ENCODE data around the gene SGCG.

Gene SGCG

DNA sequence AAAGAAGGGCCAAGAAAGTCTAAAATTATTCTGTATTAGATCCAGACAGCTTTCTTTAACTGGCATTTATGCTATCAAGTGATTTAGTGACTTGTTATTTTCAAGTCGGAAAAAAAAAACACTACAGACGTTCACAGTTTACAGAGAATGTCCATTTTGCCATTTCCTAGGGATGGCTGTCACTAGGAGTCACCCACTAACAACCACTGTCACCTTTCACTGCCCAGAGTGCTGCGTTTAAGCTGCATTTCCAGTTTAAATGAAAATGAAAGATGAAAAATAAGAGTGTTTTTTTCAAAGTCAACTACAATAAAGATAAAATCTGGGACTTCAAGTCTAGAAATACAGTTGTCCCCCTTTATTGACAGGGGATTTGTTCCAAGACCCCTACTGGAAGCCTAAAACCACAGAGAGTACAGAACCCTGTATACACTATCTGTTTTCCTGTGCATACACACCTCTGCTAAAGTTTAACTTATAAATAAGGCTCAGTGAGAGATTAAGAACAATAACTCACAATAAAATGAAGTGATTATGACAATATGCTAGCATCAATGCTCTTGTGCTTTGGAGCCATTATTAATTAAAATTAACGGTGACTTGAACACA is 140.3 kb downstream of the SGCG start:
- Histone ChIP-seq H3F3A (ENCODE audit: low read depth) (no peaks in the 10 kb centered on the region), H3K9me2 (replicated peaks; ENCODE audit: low read depth, low read length) (no peaks in the 10 kb centered on the region), H4K20me1 (ENCODE audit: insufficient read depth, low read length, poor library complexity, severe bottlenecking) (no peaks in the 10 kb centered on the region), H3K27me3 (ENCODE audit: insufficient read depth, low read length, poor library complexity, severe bottlenecking) (no peaks in the 10 kb centered on the region), H3K4me1 (ENCODE audit: insufficient read depth, low read length, poor library complexity, severe bottlenecking) (no peaks in the 10 kb centered on the region), H3K4me3 (ENCODE audit: low read length, poor library complexity, severe bottlenecking) (no peak overlapping the region), H3K9me3 (ENCODE audit: insufficient read depth, low read depth, low read length) (no peaks in the 10 kb centered on the region), H3K9ac (ENCODE audit: low read depth, low read length, poor library complexity, severe bottlenecking) (no peak overlapping the region), H3K79me2 (ENCODE audit: insufficient read depth, low read length) (no peaks in the 10 kb centered on the region), H3K36me3 (ENCODE audit: insufficient read depth, low read length) (no peaks in the 10 kb centered on the region), H3K4me2 (ENCODE audit: low read depth, low read length, poor library complexity, severe bottlenecking) (no peak overlapping the region), H2AFZ (ENCODE audit: low read length) (no peak overlapping the region)
- no peak for TF ChIP-seq EZH2phosphoT487 (IDR thresholded peaks at IDR 0.05; ENCODE audit: borderline replicate concordance)
- TF ChIP-seq, protein P1, sequence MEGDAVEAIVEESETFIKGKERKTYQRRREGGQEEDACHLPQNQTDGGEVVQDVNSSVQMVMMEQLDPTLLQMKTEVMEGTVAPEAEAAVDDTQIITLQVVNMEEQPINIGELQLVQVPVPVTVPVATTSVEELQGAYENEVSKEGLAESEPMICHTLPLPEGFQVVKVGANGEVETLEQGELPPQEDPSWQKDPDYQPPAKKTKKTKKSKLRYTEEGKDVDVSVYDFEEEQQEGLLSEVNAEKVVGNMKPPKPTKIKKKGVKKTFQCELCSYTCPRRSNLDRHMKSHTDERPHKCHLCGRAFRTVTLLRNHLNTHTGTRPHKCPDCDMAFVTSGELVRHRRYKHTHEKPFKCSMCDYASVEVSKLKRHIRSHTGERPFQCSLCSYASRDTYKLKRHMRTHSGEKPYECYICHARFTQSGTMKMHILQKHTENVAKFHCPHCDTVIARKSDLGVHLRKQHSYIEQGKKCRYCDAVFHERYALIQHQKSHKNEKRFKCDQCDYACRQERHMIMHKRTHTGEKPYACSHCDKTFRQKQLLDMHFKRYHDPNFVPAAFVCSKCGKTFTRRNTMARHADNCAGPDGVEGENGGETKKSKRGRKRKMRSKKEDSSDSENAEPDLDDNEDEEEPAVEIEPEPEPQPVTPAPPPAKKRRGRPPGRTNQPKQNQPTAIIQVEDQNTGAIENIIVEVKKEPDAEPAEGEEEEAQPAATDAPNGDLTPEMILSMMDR (conservative IDR thresholded peaks at IDR 0.05; ENCODE audit: low read length) = no peak

DNA sequence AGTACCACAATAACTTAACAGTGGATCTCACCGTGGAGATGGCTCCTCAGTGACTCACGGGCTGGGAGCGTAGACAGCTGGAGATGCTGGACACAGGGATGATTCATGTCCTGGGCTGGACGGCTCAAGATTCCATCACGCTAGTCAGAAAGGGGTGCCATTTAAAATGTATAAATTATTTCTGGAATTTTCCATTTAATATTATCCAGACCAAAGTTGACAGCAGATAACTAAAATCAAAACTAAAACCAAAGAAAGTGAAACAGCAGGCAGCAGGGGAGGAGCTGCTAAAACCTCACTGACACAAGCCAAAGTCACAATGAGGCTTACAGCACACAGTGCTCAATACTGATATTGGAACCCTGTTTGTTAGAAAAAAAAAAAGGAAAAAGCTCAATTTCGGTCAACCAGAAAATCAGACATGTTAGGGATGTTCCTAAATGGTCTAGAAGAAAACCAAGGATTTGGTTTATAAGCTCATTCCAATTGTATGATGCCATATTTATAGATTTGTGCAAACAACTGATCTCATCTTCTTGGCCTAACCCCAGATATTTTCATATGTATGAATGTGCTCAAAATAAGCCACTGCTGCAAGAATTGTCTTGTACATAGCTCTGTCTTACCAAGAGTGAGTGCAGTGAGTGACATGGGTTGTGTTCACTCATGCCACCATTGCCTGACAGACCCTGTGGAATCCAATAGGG is 140.9 kb downstream of the SGCG start:
- Histone ChIP-seq H3K9me2 (replicated peaks; ENCODE audit: low read depth, low read length) (no peaks in the 10 kb centered on the region), H3K4me3 (ENCODE audit: low read length, poor library complexity, severe bottlenecking) (no peak overlapping the region), H3K27me3 (ENCODE audit: insufficient read depth, low read length, poor library complexity, severe bottlenecking) (no peaks in the 10 kb centered on the region), H3F3A (ENCODE audit: low read depth) (no peaks in the 10 kb centered on the region), H3K9ac (ENCODE audit: low read depth, low read length, poor library complexity, severe bottlenecking) (no peak overlapping the region), H2AFZ (ENCODE audit: low read length) (no peak overlapping the region), H3K79me2 (ENCODE audit: insufficient read depth, low read length) (no peaks in the 10 kb centered on the region), H3K4me2 (ENCODE audit: low read depth, low read length, poor library complexity, severe bottlenecking) (no peak overlapping the region), H3K36me3 (ENCODE audit: insufficient read depth, low read length) (no peaks in the 10 kb centered on the region), H3K9me3 (ENCODE audit: insufficient read depth, low read depth, low read length) (no peaks in the 10 kb centered on the region), H4K20me1 (ENCODE audit: insufficient read depth, low read length, poor library complexity, severe bottlenecking) (no peaks in the 10 kb centered on the region), H3K4me1 (ENCODE audit: insufficient read depth, low read length, poor library complexity, severe bottlenecking) (no peaks in the 10 kb centered on the region)
- TF ChIP-seq, protein P1 (conservative IDR thresholded peaks at IDR 0.05; ENCODE audit: low read length) = no peak
- TF ChIP-seq EZH2phosphoT487 (IDR thresholded peaks at IDR 0.05; ENCODE audit: borderline replicate concordance) = no peak

DNA sequence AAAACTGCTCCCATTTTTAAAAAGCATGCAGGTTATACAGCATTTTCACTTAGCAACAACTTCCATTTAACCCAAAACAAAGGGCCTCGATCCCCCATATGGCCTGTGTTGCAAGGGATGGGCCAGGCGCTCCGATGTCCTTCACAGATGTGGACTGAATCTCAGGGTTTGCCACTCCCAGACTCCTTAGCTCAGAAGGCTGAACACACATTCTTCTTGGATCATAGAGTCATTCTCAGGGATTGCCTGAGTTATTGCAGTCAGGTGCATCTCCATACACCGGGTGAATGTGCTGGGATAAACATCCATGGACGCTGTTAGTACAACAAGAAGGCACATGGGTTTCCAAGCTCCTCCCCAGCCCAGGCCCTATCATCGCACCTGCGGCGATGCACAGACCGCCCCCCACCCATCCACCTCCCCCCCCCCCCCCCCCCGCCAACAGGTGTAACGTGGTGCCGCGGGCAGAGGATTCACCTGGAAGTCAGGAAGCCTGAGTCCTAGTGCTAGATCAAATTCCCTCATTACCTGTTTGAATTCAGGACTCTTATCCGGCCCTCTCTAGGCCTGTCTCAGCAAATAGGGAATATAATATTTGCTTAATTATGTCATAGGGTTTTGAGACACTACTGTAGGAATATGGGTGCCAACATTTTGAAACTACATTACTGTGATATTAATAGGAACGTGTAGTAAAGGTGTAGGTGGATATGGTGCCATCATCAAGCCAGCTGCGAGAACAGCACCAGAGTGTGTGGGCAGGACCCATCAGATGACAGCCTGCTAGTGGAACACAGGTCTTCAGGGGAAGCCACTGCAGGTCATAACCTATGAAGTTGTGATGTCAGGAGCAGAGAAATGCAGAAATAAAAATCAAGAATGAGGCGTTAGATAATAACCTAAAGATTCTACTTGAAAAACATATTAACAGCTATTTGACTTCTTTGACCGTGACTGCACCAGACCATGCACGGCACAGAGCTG is 141.9 kb downstream of the SGCG start:
- Histone ChIP-seq H3K4me1 (ENCODE audit: insufficient read depth, low read length, poor library complexity, severe bottlenecking) (no peaks in the 10 kb centered on the region), H3F3A (ENCODE audit: low read depth) (no peaks in the 10 kb centered on the region), H2AFZ (ENCODE audit: low read length) (no peak overlapping the region), H3K9ac (ENCODE audit: low read depth, low read length, poor library complexity, severe bottlenecking) (no peak overlapping the region), H3K4me3 (ENCODE audit: low read length, poor library complexity, severe bottlenecking) (no peak overlapping the region), H3K4me2 (ENCODE audit: low read depth, low read length, poor library complexity, severe bottlenecking) (no peak overlapping the region), H3K36me3 (ENCODE audit: insufficient read depth, low read length) (no peaks in the 10 kb centered on the region), H3K79me2 (ENCODE audit: insufficient read depth, low read length) (no peaks in the 10 kb centered on the region), H3K9me2 (replicated peaks; ENCODE audit: low read depth, low read length) (no peaks in the 10 kb centered on the region), H4K20me1 (ENCODE audit: insufficient read depth, low read length, poor library complexity, severe bottlenecking) (no peaks in the 10 kb centered on the region), H3K27me3 (ENCODE audit: insufficient read depth, low read length, poor library complexity, severe bottlenecking) (no peaks in the 10 kb centered on the region), H3K9me3 (ENCODE audit: insufficient read depth, low read depth, low read length) (no peaks in the 10 kb centered on the region)
- TF ChIP-seq, protein P1 (conservative IDR thresholded peaks at IDR 0.05; ENCODE audit: low read length) = no peak
- no peak for TF ChIP-seq EZH2phosphoT487 (IDR thresholded peaks at IDR 0.05; ENCODE audit: borderline replicate concordance)

Data from Loucy (cell line).